ENCODE measurements around the gene LRP8.

LRP8 gene

DNA sequence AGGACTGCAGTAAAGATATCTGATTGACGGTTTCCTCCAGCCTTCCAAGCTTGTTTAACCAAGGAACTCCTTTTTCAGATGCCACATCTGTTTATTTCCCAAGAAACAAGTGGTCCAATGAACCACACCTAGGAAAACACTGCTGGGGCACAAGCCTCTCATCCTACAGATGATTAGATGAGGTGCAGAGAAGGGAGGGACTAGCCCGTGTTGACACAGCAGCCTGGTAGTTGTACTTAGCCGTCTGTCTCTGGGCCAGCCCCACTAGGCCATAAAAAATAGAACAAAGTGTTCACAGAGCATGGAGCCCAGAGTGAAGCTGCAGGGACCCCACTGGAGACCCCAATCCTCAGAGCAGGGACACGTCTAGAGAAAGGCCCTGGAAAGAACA is 32.1 kb downstream of the LRP8 start:
- Histone ChIP-seq H4K20me1 (ENCODE audit: low read depth, low read length) (no peaks in the 10 kb centered on the region; the same call in 1 of the 2 replicates), H3K4me3 (ENCODE audit: insufficient read depth, low read length, poor library complexity, severe bottlenecking) (no peak overlapping the region), H3K4me2 (ENCODE audit: low read depth, low read length, poor library complexity, severe bottlenecking) (no peak overlapping the region), H3K9ac (ENCODE audit: low read length) (no peak overlapping the region), H3F3A (ENCODE audit: insufficient read depth) (no peaks in the 10 kb centered on the region), H3K27ac (ENCODE audit: low read depth, low read length) (no peak overlapping the region), H3K36me3 (ENCODE audit: low read length) (no peaks in the 10 kb centered on the region), H2AFZ (ENCODE audit: low read depth, low read length, severe bottlenecking) (no peak overlapping the region), H3K9me2 (replicated peaks; ENCODE audit: insufficient read depth, low read length) (no peaks in the 10 kb centered on the region), H3K9me3 (ENCODE audit: insufficient read depth, low read length) (no peaks in the 10 kb centered on the region), H3K27me3 (ENCODE audit: low read length) (no peaks in the 10 kb centered on the region), H3K79me2 (ENCODE audit: insufficient read depth, low read length) (peaks cover 80% of the 10 kb centered on the region)
- no peak for TF ChIP-seq EZH2phosphoT487 (conservative IDR thresholded peaks at IDR 0.05; ENCODE audit: low read length)

DNA sequence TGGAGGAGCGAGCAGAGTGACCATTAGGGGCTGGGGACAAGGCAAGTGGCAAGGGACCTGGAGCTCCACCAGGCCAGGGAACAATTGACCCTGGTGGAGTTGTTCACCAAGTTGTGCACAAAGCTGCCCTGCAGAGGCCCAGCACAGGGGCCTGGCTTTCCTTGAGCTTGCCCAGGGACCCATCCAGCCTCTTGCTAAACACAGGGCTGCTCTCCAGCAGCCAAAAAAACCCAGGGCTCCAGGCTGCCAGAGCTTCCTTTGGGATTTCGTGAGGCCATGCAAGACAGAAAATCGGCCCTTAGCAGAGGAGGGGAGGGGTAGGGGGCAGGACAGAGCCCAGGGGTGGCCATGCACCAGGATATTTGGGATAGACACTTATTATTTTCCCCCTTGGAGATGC is 32.6 kb downstream of the LRP8 start:
- Histone ChIP-seq H3K27me3 (ENCODE audit: low read length) (no peaks in the 10 kb centered on the region), H3K4me2 (ENCODE audit: low read depth, low read length, poor library complexity, severe bottlenecking) (no peak overlapping the region), H3K9me3 (ENCODE audit: insufficient read depth, low read length) (no peaks in the 10 kb centered on the region), H2AFZ (ENCODE audit: low read depth, low read length, severe bottlenecking) (no peak overlapping the region), H3K79me2 (ENCODE audit: insufficient read depth, low read length) (peaks cover 75% of the 10 kb centered on the region), H4K20me1 (ENCODE audit: low read depth, low read length) (no peaks in the 10 kb centered on the region; the same call in 1 of the 2 replicates), H3K9ac (ENCODE audit: low read length) (no peak overlapping the region), H3K36me3 (ENCODE audit: low read length) (no peaks in the 10 kb centered on the region), H3K4me3 (ENCODE audit: insufficient read depth, low read length, poor library complexity, severe bottlenecking) (no peak overlapping the region), H3K9me2 (replicated peaks; ENCODE audit: insufficient read depth, low read length) (no peaks in the 10 kb centered on the region), H3F3A (ENCODE audit: insufficient read depth) (no peaks in the 10 kb centered on the region), H3K27ac (ENCODE audit: low read depth, low read length) (no peak overlapping the region)
- TF ChIP-seq, protein P1, sequence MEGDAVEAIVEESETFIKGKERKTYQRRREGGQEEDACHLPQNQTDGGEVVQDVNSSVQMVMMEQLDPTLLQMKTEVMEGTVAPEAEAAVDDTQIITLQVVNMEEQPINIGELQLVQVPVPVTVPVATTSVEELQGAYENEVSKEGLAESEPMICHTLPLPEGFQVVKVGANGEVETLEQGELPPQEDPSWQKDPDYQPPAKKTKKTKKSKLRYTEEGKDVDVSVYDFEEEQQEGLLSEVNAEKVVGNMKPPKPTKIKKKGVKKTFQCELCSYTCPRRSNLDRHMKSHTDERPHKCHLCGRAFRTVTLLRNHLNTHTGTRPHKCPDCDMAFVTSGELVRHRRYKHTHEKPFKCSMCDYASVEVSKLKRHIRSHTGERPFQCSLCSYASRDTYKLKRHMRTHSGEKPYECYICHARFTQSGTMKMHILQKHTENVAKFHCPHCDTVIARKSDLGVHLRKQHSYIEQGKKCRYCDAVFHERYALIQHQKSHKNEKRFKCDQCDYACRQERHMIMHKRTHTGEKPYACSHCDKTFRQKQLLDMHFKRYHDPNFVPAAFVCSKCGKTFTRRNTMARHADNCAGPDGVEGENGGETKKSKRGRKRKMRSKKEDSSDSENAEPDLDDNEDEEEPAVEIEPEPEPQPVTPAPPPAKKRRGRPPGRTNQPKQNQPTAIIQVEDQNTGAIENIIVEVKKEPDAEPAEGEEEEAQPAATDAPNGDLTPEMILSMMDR (IDR thresholded peaks at IDR 0.05; ENCODE audit: insufficient read depth, low read length, poor library complexity, severe bottlenecking) = no peak

- H3K27ac ChIP-seq (ENCODE audit: low read depth, low read length) = no peak overlapping the region
- no peaks in the 10 kb centered on the region for H3F3A ChIP-seq (ENCODE audit: insufficient read depth)
- TF ChIP-seq EZH2phosphoT487 (conservative IDR thresholded peaks at IDR 0.05; ENCODE audit: low read length) = no peak
- TF ChIP-seq, protein P1 (IDR thresholded peaks at IDR 0.05; ENCODE audit: insufficient read depth, low read length, poor library complexity, severe bottlenecking) = no peak
- no peaks in the 10 kb centered on the region for H3K27me3 ChIP-seq (ENCODE audit: low read length)
- no peaks in the 10 kb centered on the region for H3K9me3 ChIP-seq (ENCODE audit: insufficient read depth, low read length)
- no peak overlapping the region for H3K4me3 ChIP-seq (ENCODE audit: insufficient read depth, low read length, poor library complexity, severe bottlenecking)
- H3K9me2 ChIP-seq (replicated peaks; ENCODE audit: insufficient read depth, low read length) = no peaks in the 10 kb centered on the region
- H3K4me2 ChIP-seq (ENCODE audit: low read depth, low read length, poor library complexity, severe bottlenecking) = no peak overlapping the region
- no peaks in the 10 kb centered on the region; the same call in 1 of the 2 replicates for H4K20me1 ChIP-seq (ENCODE audit: low read depth, low read length)
- no peak overlapping the region for H3K9ac ChIP-seq (ENCODE audit: low read length)
- H3K36me3 ChIP-seq (ENCODE audit: low read length) = no peaks in the 10 kb centered on the region
- H2AFZ ChIP-seq (ENCODE audit: low read depth, low read length, severe bottlenecking) = no peak overlapping the region
- H3K79me2 ChIP-seq (ENCODE audit: insufficient read depth, low read length) = peaks cover 68% of the 10 kb centered on the region
These were observed 33.3 kb downstream of the LRP8 start for GRCh38 chr1:53294567-53294966.

DNA sequence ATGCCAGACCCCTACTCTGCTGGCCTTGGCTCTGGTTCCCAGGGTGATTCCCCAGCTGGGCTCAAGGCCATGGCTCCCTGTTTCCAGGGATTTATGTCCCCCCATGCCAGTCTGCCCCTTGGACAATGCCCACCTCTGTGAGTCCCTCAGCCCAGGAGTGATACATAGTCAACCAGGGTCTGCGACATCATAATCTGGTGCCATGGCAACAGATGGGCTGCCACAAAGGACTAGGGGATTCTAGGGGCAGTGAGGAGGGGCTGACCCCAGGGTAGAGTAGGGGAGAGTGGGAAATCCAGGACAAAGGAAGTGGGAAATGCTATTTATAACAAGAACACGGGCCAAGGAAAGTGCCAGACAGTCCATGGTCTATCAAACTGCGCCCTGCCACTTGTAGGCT is 33.8 kb downstream of the LRP8 start:
- no peak overlapping the region for H3K4me2 ChIP-seq (ENCODE audit: low read depth, low read length, poor library complexity, severe bottlenecking)
- no peaks in the 10 kb centered on the region for H3K36me3 ChIP-seq (ENCODE audit: low read length)
- H3K9ac ChIP-seq (ENCODE audit: low read length) = no peak overlapping the region
- H3K4me3 ChIP-seq (ENCODE audit: insufficient read depth, low read length, poor library complexity, severe bottlenecking) = no peak overlapping the region
- H3K9me2 ChIP-seq (replicated peaks; ENCODE audit: insufficient read depth, low read length) = no peaks in the 10 kb centered on the region
- no peaks in the 10 kb centered on the region for H3F3A ChIP-seq (ENCODE audit: insufficient read depth)
- no peak overlapping the region for H3K27ac ChIP-seq (ENCODE audit: low read depth, low read length)
- peaks cover 63% of the 10 kb centered on the region for H3K79me2 ChIP-seq (ENCODE audit: insufficient read depth, low read length)
- no peak overlapping the region for H2AFZ ChIP-seq (ENCODE audit: low read depth, low read length, severe bottlenecking)
- TF ChIP-seq, protein P1 (IDR thresholded peaks at IDR 0.05; ENCODE audit: insufficient read depth, low read length, poor library complexity, severe bottlenecking) = no peak
- TF ChIP-seq EZH2phosphoT487 (conservative IDR thresholded peaks at IDR 0.05; ENCODE audit: low read length) = no peak
- H4K20me1 ChIP-seq (ENCODE audit: low read depth, low read length) = no peaks in the 10 kb centered on the region; the same call in 1 of the 2 replicates
- no peaks in the 10 kb centered on the region for H3K27me3 ChIP-seq (ENCODE audit: low read length)
- no peaks in the 10 kb centered on the region for H3K9me3 ChIP-seq (ENCODE audit: insufficient read depth, low read length)

Measured in SU-DHL-6 (cell line).